Measurements from ENCODE around the gene SESTD1. TPM values are rescaled to one million over a fixed set of nuclear protein-coding genes. Genes with fewer than 3 reads are reported as not detected.
A peak's percentile ranks its signal among the peaks of the same experiment; 100 is the strongest.

The SESTD1 gene
- total and polyA plus RNA-seq, 2 experiments from 2014 or later = 34.7 to 44.0 TPM

DNA sequence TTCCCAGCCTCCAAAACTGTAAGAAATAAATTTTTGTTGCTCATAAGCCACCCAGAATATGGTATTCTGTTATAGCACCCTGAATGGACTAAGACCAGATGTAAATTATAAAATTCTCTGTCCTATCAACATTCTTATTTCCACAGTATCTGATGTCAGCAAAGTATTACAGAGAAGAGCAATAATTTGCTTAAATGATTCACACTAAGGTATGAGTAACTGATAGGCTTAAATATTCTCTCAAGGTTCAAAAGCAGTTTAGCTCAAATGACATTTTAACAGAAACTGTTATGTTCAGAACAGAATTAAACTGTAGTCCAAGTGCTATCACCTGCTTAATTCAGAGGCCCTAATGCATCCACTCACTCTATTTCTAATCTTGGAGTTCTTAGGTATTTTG, 12.8 kb downstream of the SESTD1 start:
- no peaks in the 10 kb centered on the region for H3K36me3 ChIP-seq (replicated peaks; ENCODE audit: insufficient read depth, low read depth)
- no peak for DNase-seq (ENCODE audit: low spot score)
- no peaks in the 10 kb centered on the region for H3K9me2 ChIP-seq (replicated peaks; ENCODE audit: insufficient read depth)
- H3K9me3 ChIP-seq (ENCODE audit: low read depth) = no peaks in the 10 kb centered on the region
- TF ChIP-seq EZH2 (IDR thresholded peaks at IDR 0.05; ENCODE audit: borderline replicate concordance) (no peak), EZH2phosphoT487 (IDR thresholded peaks at IDR 0.05; ENCODE audit: low read depth, severe bottlenecking, unreplicated experiment) (no peak)
- TF ChIP-seq, protein P1, sequence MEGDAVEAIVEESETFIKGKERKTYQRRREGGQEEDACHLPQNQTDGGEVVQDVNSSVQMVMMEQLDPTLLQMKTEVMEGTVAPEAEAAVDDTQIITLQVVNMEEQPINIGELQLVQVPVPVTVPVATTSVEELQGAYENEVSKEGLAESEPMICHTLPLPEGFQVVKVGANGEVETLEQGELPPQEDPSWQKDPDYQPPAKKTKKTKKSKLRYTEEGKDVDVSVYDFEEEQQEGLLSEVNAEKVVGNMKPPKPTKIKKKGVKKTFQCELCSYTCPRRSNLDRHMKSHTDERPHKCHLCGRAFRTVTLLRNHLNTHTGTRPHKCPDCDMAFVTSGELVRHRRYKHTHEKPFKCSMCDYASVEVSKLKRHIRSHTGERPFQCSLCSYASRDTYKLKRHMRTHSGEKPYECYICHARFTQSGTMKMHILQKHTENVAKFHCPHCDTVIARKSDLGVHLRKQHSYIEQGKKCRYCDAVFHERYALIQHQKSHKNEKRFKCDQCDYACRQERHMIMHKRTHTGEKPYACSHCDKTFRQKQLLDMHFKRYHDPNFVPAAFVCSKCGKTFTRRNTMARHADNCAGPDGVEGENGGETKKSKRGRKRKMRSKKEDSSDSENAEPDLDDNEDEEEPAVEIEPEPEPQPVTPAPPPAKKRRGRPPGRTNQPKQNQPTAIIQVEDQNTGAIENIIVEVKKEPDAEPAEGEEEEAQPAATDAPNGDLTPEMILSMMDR (IDR thresholded peaks at IDR 0.05; ENCODE audit: poor library complexity) = no peak
- no peaks in the 10 kb centered on the region for H3K4me1 ChIP-seq (ENCODE audit: insufficient read depth)
- no peaks in the 10 kb centered on the region for H3K27me3 ChIP-seq
- no peak overlapping the region for H3K27ac ChIP-seq
- H3K4me3 ChIP-seq = no peak overlapping the region
- H2AFZ ChIP-seq = no peak overlapping the region
- H3K79me2 ChIP-seq = peaks cover 98% of the 10 kb centered on the region
- peaks cover 7% of the 10 kb centered on the region for H4K20me1 ChIP-seq (ENCODE audit: insufficient read depth, poor library complexity, severe bottlenecking)
- peak overlapping the region; percentile 1 for H3K4me2 ChIP-seq

DNA sequence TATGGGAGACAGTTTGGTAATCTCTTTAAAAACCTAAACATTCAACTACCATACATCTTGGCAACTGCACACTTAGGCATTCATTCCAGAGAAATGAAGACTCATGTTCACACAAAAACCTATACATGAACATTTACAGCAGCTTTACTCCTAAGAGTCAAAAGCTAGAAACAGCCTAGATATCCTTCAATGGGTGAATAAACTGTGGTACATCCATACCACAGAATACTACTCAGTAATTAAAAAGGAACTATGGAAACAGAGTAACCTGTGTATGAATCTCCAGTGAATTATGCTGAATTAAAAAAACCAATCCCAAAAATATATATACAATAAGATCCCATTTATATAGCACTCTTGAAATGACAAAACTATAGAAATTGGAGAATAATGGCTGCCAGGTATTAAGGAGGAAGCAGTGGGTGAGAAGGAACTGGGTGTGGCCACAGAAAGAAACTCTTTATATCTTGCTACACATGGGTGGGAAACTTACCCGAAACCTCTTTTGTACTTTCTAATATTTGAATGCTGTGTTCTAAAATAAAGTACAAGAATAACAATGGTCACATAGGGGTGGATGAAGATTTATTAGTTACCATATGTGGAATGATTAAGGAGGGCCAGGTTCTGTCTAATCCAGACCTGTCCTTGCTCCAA, 13.7 kb downstream of the SESTD1 start:
- Histone ChIP-seq H3K36me3 (replicated peaks; ENCODE audit: insufficient read depth, low read depth) (no peaks in the 10 kb centered on the region), H2AFZ (no peak overlapping the region), H3K4me3 (no peak overlapping the region), H3K4me1 (ENCODE audit: insufficient read depth) (no peaks in the 10 kb centered on the region), H3K79me2 (peaks cover 98% of the 10 kb centered on the region), H3K9me3 (ENCODE audit: low read depth) (no peaks in the 10 kb centered on the region), H3K27ac (no peak overlapping the region), H3K27me3 (no peaks in the 10 kb centered on the region), H3K4me2 (no peak overlapping the region), H3K9me2 (replicated peaks; ENCODE audit: insufficient read depth) (no peaks in the 10 kb centered on the region), H4K20me1 (ENCODE audit: insufficient read depth, poor library complexity, severe bottlenecking) (peaks cover 9% of the 10 kb centered on the region)
- TF ChIP-seq, protein P1 (IDR thresholded peaks at IDR 0.05; ENCODE audit: poor library complexity) = no peak
- TF ChIP-seq EZH2phosphoT487 (IDR thresholded peaks at IDR 0.05; ENCODE audit: low read depth, severe bottlenecking, unreplicated experiment) = no peak
- DNase-seq (ENCODE audit: low spot score) = no peak
- WGBS (ENCODE audit: low lambda C conversion rate, missing lambda C conversion rate) = 93% methylated on average over 1 of the region's 1 CpG

DNA sequence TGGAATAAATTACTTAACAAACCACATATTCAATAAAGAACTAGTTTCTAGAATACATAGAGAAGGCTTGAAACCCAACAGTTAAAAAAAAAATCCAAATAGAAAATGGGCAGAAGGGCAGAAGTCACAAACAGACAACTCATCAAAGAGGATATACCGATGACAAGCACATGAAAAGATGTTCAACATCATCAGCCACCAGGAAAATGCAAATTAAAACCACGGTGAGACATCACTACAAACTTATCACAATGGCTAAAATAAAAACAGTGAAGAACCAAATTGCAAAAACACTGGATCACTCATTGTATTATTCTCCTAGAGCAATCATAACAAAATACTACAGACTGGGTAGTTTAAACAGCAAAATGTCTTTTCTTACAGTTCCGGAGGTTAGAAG, 14.5 kb downstream of the SESTD1 start:
- TF ChIP-seq EZH2phosphoT487 (IDR thresholded peaks at IDR 0.05; ENCODE audit: low read depth, severe bottlenecking, unreplicated experiment) (no peak), EZH2 (IDR thresholded peaks at IDR 0.05; ENCODE audit: borderline replicate concordance) (no peak)
- TF ChIP-seq, protein P1 (IDR thresholded peaks at IDR 0.05; ENCODE audit: poor library complexity) = no peak
- no peak overlapping the region for H3K4me3 ChIP-seq
- no peak for DNase-seq (ENCODE audit: low spot score)
- no peaks in the 10 kb centered on the region for H3K9me3 ChIP-seq (ENCODE audit: low read depth)
- no peaks in the 10 kb centered on the region for H3K27me3 ChIP-seq
- no peaks in the 10 kb centered on the region for H3K4me1 ChIP-seq (ENCODE audit: insufficient read depth)
- WGBS (ENCODE audit: low lambda C conversion rate, missing lambda C conversion rate) = 98% methylated on average over 3 of the region's 3 CpGs
- H3K79me2 ChIP-seq = peaks cover 98% of the 10 kb centered on the region
- peaks cover 9% of the 10 kb centered on the region for H4K20me1 ChIP-seq (ENCODE audit: insufficient read depth, poor library complexity, severe bottlenecking)
- H3K4me2 ChIP-seq = no peak overlapping the region
- H3K36me3 ChIP-seq (replicated peaks; ENCODE audit: insufficient read depth, low read depth) = no peaks in the 10 kb centered on the region
- no peak overlapping the region for H3K27ac ChIP-seq
- no peak overlapping the region for H2AFZ ChIP-seq
- no peaks in the 10 kb centered on the region for H3K9me2 ChIP-seq (replicated peaks; ENCODE audit: insufficient read depth)

DNA sequence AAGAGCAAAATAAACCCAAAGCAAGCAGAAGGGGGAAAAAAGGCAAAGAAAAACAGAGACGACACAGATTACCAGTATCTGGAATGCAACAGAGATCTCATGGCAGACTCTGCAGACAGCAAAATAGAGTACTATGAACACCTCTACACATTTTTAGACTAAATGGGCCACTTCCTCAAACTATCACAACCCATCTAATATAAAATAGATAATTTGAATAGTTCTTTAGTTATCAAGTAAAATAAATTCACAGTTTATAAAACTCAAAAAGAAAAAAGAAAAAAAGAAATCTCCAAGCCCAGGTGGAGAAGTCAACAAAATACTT, 16.6 kb downstream of the SESTD1 start:
- TF ChIP-seq, protein P1 (IDR thresholded peaks at IDR 0.05; ENCODE audit: poor library complexity) = no peak
- TF ChIP-seq EZH2 (IDR thresholded peaks at IDR 0.05; ENCODE audit: borderline replicate concordance) = no peak
- TF ChIP-seq EZH2phosphoT487 (IDR thresholded peaks at IDR 0.05; ENCODE audit: low read depth, severe bottlenecking, unreplicated experiment) = no peak
- no peak overlapping the region for H3K27ac ChIP-seq
- H3K4me1 ChIP-seq (ENCODE audit: insufficient read depth) = no peaks in the 10 kb centered on the region
- no peak overlapping the region for H3K4me3 ChIP-seq
- H3K79me2 ChIP-seq = peaks cover 98% of the 10 kb centered on the region
- H3K4me2 ChIP-seq = no peak overlapping the region
- 71% methylated on average over 1 of the region's 1 CpG for WGBS (ENCODE audit: low lambda C conversion rate, missing lambda C conversion rate)
- H3K27me3 ChIP-seq = no peaks in the 10 kb centered on the region
- H3K9me3 ChIP-seq (ENCODE audit: low read depth) = no peaks in the 10 kb centered on the region
- no peak for DNase-seq (ENCODE audit: low spot score)
- H3K36me3 ChIP-seq (replicated peaks; ENCODE audit: insufficient read depth, low read depth) = no peaks in the 10 kb centered on the region
- no peaks in the 10 kb centered on the region for H3K9me2 ChIP-seq (replicated peaks; ENCODE audit: insufficient read depth)
- H4K20me1 ChIP-seq (ENCODE audit: insufficient read depth, poor library complexity, severe bottlenecking) = peaks cover 9% of the 10 kb centered on the region
- H2AFZ ChIP-seq = no peak overlapping the region
